ENCODE data around the gene TNFSF18.

DNA sequence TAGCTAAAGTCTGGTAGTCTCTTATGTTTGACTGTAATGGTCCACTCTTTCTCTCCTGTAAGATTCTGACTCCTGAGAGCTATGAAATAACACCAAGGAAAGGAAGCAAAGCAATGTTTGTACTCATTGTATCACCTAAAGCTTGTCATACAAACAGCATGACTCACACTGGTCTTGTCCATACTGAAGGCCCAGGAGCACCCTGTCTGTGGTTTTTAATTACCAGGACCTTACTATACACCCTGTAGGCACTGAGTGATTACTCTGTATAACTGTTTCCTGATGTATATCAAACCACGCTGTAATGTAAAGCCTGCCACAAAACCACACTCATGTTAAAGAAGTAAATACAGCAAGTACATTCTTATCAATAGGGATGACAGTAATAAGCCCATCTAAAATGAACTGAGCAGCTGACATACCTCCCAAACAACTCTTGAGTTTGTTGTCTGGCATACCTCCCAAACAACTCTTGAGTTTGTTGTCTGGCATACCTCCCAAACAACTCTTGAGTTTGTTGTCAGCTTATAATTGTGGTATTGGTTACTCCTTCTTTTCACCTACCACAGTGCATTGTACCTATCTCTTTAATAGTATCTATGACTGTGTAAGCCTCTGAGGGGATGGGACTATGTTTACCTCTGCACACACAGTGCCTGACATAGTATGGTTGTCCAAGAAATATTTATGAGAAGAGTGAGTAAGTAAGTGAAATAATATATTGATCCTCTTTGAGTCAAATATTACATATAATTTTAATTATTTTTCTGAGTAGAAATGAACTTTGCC, 11.6 kb upstream of the TNFSF18 start:
- TF ChIP-seq, protein P1, sequence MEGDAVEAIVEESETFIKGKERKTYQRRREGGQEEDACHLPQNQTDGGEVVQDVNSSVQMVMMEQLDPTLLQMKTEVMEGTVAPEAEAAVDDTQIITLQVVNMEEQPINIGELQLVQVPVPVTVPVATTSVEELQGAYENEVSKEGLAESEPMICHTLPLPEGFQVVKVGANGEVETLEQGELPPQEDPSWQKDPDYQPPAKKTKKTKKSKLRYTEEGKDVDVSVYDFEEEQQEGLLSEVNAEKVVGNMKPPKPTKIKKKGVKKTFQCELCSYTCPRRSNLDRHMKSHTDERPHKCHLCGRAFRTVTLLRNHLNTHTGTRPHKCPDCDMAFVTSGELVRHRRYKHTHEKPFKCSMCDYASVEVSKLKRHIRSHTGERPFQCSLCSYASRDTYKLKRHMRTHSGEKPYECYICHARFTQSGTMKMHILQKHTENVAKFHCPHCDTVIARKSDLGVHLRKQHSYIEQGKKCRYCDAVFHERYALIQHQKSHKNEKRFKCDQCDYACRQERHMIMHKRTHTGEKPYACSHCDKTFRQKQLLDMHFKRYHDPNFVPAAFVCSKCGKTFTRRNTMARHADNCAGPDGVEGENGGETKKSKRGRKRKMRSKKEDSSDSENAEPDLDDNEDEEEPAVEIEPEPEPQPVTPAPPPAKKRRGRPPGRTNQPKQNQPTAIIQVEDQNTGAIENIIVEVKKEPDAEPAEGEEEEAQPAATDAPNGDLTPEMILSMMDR (IDR thresholded peaks at IDR 0.05): no peak
- TF ChIP-seq POLR2A (IDR thresholded peaks at IDR 0.05): no peak
